Measurements from ENCODE around the gene COPG2. TPM values are rescaled to one million over a fixed set of nuclear protein-coding genes. Genes with fewer than 3 reads are reported as not detected.

Gene COPG2
- total and polyA plus RNA-seq, 2 experiments from 2014 or later: 4.9 to 66.3 TPM

DNA sequence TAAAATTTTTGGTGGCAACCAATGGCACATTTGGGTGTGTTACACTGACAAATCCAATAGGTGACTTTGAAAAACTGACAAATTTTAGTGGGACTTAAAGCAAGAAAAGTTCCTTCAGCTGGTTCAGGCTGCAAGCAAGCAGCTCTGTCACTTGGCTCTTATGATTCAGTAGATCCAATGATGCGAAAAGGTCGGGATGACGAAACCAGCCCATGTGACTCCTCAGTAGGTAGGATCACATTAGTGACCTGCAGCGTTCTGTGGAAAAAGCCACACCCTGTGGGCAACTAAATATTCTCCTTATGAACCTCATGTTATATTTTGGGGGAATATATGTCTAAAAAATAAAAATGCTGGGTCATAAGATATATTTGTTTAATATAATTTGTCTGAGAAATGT, 31.1 kb upstream of the COPG2 start (continued):
- TF ChIP-seq NANOG (IDR thresholded peaks at IDR 0.05; ENCODE audit: borderline replicate concordance): no peak
- TF ChIP-seq POLR2AphosphoS5 (IDR thresholded peaks at IDR 0.05; ENCODE audit: low read depth): no peak
- no peak for TF ChIP-seq ZNF114 (CRISPR knock-in tag; IDR thresholded peaks at IDR 0.05)
- TF ChIP-seq, protein P1, sequence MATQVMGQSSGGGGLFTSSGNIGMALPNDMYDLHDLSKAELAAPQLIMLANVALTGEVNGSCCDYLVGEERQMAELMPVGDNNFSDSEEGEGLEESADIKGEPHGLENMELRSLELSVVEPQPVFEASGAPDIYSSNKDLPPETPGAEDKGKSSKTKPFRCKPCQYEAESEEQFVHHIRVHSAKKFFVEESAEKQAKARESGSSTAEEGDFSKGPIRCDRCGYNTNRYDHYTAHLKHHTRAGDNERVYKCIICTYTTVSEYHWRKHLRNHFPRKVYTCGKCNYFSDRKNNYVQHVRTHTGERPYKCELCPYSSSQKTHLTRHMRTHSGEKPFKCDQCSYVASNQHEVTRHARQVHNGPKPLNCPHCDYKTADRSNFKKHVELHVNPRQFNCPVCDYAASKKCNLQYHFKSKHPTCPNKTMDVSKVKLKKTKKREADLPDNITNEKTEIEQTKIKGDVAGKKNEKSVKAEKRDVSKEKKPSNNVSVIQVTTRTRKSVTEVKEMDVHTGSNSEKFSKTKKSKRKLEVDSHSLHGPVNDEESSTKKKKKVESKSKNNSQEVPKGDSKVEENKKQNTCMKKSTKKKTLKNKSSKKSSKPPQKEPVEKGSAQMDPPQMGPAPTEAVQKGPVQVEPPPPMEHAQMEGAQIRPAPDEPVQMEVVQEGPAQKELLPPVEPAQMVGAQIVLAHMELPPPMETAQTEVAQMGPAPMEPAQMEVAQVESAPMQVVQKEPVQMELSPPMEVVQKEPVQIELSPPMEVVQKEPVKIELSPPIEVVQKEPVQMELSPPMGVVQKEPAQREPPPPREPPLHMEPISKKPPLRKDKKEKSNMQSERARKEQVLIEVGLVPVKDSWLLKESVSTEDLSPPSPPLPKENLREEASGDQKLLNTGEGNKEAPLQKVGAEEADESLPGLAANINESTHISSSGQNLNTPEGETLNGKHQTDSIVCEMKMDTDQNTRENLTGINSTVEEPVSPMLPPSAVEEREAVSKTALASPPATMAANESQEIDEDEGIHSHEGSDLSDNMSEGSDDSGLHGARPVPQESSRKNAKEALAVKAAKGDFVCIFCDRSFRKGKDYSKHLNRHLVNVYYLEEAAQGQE (IDR thresholded peaks at IDR 0.05; ENCODE audit: unreplicated experiment): no peak
- TF ChIP-seq STAT1 (IDR thresholded peaks at IDR 0.05; ENCODE audit: unreplicated experiment): no peak
- no peak for TF ChIP-seq EZH2 (IDR thresholded peaks at IDR 0.05; ENCODE audit: low read depth, unreplicated experiment)
- no peak for TF ChIP-seq ZNF331 (CRISPR knock-in tag; IDR thresholded peaks at IDR 0.05; ENCODE audit: low read depth)
- TF ChIP-seq CREB1 (CRISPR knock-in tag; IDR thresholded peaks at IDR 0.05; ENCODE audit: low read depth): no peak
- TF ChIP-seq, protein P2, sequence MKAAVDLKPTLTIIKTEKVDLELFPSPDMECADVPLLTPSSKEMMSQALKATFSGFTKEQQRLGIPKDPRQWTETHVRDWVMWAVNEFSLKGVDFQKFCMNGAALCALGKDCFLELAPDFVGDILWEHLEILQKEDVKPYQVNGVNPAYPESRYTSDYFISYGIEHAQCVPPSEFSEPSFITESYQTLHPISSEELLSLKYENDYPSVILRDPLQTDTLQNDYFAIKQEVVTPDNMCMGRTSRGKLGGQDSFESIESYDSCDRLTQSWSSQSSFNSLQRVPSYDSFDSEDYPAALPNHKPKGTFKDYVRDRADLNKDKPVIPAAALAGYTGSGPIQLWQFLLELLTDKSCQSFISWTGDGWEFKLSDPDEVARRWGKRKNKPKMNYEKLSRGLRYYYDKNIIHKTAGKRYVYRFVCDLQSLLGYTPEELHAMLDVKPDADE (IDR thresholded peaks at IDR 0.05): no peak

DNA sequence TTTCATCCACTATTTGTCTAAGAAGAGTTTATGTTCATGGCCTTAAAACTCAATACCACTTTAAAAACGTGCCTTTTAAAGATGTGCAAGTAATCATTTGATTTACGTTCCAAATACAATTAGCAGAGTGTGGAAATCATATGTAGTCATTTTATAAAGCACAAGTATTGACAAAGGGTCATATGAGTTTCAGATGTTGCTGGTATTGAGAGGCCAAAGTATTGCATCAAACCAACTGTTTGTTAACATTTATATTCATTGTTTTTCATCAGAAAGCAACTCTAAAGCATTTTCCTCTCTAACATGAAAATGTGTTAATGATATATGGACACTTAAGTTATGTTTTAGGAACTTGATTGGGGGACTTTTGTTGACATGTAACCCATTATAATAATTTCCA, 29.3 kb upstream of the COPG2 start:
- no peaks in the 10 kb centered on the region for H3K9me3 Mint-ChIP-seq
- Histone ChIP-seq H3K9me2 (ENCODE audit: insufficient read depth) (no peaks in the 10 kb centered on the region), H3F3A (replicated peaks; ENCODE audit: low read depth) (no peaks in the 10 kb centered on the region), H3K79me2 (replicated peaks; ENCODE audit: insufficient read depth) (no peaks in the 10 kb centered on the region), H3K36me3 (ENCODE audit: insufficient read depth) (no peaks in the 10 kb centered on the region), H3K27me3 (ENCODE audit: insufficient read depth) (no peaks in the 10 kb centered on the region), H3K4me3 (no peak overlapping the region), H3K4me2 (no peak overlapping the region), H2AFZ (no peak overlapping the region), H3K4me1 (ENCODE audit: insufficient read depth) (no peaks in the 10 kb centered on the region), H4K20me1 (replicated peaks; ENCODE audit: insufficient read depth) (no peaks in the 10 kb centered on the region), H3K27ac (ENCODE audit: low read depth) (no peak overlapping the region)
- H3K27ac Mint-ChIP-seq: no peak overlapping the region
- peaks cover 4% of the 10 kb centered on the region for H3K27me3 Mint-ChIP-seq (ENCODE audit: insufficient read depth, low read depth, poor library complexity)
- no peaks in the 10 kb centered on the region for H3K36me3 Mint-ChIP-seq (ENCODE audit: low read depth)
- H3K4me1 Mint-ChIP-seq: no peaks in the 10 kb centered on the region
- DNase-seq (ENCODE audit: low spot score): no peak
- H3K4me3 Mint-ChIP-seq: no peak overlapping the region
- ATAC-seq: no peak
- TF ChIP-seq, protein P3, sequence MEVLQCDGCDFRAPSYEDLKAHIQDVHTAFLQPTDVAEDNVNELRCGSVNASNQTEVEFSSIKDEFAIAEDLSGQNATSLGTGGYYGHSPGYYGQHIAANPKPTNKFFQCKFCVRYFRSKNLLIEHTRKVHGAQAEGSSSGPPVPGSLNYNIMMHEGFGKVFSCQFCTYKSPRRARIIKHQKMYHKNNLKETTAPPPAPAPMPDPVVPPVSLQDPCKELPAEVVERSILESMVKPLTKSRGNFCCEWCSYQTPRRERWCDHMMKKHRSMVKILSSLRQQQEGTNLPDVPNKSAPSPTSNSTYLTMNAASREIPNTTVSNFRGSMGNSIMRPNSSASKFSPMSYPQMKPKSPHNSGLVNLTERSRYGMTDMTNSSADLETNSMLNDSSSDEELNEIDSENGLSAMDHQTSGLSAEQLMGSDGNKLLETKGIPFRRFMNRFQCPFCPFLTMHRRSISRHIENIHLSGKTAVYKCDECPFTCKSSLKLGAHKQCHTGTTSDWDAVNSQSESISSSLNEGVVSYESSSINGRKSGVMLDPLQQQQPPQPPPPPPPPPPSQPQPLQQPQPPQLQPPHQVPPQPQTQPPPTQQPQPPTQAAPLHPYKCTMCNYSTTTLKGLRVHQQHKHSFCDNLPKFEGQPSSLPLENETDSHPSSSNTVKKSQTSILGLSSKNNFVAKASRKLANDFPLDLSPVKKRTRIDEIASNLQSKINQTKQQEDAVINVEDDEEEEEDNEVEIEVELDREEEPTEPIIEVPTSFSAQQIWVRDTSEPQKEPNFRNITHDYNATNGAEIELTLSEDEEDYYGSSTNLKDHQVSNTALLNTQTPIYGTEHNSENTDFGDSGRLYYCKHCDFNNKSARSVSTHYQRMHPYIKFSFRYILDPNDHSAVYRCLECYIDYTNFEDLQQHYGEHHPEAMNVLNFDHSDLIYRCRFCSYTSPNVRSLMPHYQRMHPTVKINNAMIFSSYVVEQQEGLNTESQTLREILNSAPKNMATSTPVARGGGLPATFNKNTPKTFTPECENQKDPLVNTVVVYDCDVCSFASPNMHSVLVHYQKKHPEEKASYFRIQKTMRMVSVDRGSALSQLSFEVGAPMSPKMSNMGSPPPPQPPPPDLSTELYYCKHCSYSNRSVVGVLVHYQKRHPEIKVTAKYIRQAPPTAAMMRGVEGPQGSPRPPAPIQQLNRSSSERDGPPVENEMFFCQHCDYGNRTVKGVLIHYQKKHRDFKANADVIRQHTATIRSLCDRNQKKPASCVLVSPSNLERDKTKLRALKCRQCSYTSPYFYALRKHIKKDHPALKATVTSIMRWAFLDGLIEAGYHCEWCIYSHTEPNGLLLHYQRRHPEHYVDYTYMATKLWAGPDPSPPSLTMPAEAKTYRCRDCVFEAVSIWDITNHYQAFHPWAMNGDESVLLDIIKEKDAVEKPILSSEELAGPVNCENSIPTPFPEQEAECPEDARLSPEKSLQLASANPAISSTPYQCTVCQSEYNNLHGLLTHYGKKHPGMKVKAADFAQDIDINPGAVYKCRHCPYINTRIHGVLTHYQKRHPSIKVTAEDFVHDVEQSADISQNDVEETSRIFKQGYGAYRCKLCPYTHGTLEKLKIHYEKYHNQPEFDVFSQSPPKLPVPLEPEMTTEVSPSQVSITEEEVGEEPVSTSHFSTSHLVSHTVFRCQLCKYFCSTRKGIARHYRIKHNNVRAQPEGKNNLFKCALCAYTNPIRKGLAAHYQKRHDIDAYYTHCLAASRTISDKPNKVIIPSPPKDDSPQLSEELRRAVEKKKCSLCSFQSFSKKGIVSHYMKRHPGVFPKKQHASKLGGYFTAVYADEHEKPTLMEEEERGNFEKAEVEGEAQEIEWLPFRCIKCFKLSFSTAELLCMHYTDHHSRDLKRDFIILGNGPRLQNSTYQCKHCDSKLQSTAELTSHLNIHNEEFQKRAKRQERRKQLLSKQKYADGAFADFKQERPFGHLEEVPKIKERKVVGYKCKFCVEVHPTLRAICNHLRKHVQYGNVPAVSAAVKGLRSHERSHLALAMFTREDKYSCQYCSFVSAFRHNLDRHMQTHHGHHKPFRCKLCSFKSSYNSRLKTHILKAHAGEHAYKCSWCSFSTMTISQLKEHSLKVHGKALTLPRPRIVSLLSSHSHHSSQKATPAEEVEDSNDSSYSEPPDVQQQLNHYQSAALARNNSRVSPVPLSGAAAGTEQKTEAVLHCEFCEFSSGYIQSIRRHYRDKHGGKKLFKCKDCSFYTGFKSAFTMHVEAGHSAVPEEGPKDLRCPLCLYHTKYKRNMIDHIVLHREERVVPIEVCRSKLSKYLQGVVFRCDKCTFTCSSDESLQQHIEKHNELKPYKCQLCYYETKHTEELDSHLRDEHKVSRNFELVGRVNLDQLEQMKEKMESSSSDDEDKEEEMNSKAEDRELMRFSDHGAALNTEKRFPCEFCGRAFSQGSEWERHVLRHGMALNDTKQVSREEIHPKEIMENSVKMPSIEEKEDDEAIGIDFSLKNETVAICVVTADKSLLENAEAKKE (CRISPR knock-in tag; IDR thresholded peaks at IDR 0.05): no peak
- TF ChIP-seq POLR2AphosphoS5 (IDR thresholded peaks at IDR 0.05; ENCODE audit: low read depth): no peak
- no peak for TF ChIP-seq ZNF331 (CRISPR knock-in tag; IDR thresholded peaks at IDR 0.05; ENCODE audit: low read depth)
- TF ChIP-seq, protein P4, sequence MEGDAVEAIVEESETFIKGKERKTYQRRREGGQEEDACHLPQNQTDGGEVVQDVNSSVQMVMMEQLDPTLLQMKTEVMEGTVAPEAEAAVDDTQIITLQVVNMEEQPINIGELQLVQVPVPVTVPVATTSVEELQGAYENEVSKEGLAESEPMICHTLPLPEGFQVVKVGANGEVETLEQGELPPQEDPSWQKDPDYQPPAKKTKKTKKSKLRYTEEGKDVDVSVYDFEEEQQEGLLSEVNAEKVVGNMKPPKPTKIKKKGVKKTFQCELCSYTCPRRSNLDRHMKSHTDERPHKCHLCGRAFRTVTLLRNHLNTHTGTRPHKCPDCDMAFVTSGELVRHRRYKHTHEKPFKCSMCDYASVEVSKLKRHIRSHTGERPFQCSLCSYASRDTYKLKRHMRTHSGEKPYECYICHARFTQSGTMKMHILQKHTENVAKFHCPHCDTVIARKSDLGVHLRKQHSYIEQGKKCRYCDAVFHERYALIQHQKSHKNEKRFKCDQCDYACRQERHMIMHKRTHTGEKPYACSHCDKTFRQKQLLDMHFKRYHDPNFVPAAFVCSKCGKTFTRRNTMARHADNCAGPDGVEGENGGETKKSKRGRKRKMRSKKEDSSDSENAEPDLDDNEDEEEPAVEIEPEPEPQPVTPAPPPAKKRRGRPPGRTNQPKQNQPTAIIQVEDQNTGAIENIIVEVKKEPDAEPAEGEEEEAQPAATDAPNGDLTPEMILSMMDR (conservative IDR thresholded peaks at IDR 0.05; ENCODE audit: low read depth in 2 of 2): no peak
